H1 (cell line): ENCODE data around the gene ZNF747. TPM values are rescaled to one million over a fixed set of nuclear protein-coding genes. Genes with fewer than 3 reads are reported as not detected.

Source experiments
- CTCF ChIA-PET: fragments of 300-600 bp; sonication (Branson Sonifier 250); formaldehyde crosslinking; loops from one replicate; lab custom pipeline; 2021; ENCODE audit not compliant: partially characterized antibody; lab: Charles Lee
- POLR2A ChIA-PET: fragments of 300-600 bp; sonication (Branson Sonifier 250); formaldehyde crosslinking; loops from one replicate; lab custom pipeline; 2021; ENCODE audit warnings: inconsistent platforms; ENCODE audit not compliant: partially characterized antibody; lab: Charles Lee
- DNase-seq, 2 experiments: peaks; one replicate each; pipeline versions ENCODE4 v3.0.0 to v3.0.0-alpha.2; 2010 to 2022; ENCODE audit warnings: low spot score in 2 of 2, low read depth in 1 of 2, mixed read lengths in 1 of 2
- FAIRE-seq: peaks from 2 replicates; lab custom pipeline; 2011; peaks lifted over from hg19 to GRCh38; lab: Jason Lieb, UNC
- H2AFZ ChIP-seq: 2 replicates; pipeline ENCODE4 v1.8.1; 2012; ENCODE audit warnings: low read length, inconsistent platforms
- H2AK5ac ChIP-seq: 2 replicates; pipeline ENCODE4 v1.6.1; 2013; ENCODE audit warnings: low read depth, low read length
- H2BK120ac ChIP-seq: replicated peaks from 2 replicates; pipeline ENCODE3; 2013; ENCODE audit warnings: low read depth, low read length, inconsistent platforms
- H2BK12ac ChIP-seq: 2 replicates; pipeline ENCODE4 v1.6.1; 2013; ENCODE audit warnings: low read depth, low read length
- H2BK15ac ChIP-seq: 2 replicates; pipeline ENCODE4 v1.6.1; 2013; ENCODE audit warnings: low read length
- H2BK20ac ChIP-seq: 2 replicates; pipeline ENCODE4 v1.6.1; 2013; ENCODE audit warnings: low read length
- H2BK5ac ChIP-seq: 2 replicates; pipeline ENCODE4 v1.6.1; 2013; ENCODE audit warnings: low read depth, low read length
- H3K14ac ChIP-seq: 2 replicates; pipeline ENCODE4 v1.6.1; 2013; ENCODE audit warnings: inconsistent platforms; ENCODE audit not compliant: insufficient read length
- H3K18ac ChIP-seq: 2 replicates; pipeline ENCODE4 v1.6.1; 2013; ENCODE audit warnings: low read length; ENCODE audit errors: extremely low read depth
- H3K23ac ChIP-seq: 2 replicates; pipeline ENCODE4 v1.6.1; 2013; ENCODE audit warnings: inconsistent platforms; ENCODE audit not compliant: insufficient read length
- H3K23me2 ChIP-seq: 2 replicates; pipeline ENCODE4 v1.6.1; 2013; ENCODE audit warnings: low read depth, low read length
- H3K27ac ChIP-seq: 2 replicates; pipeline ENCODE4 v1.6.1; 2011; ENCODE audit warnings: low read depth, low read length, inconsistent platforms
- H3K27me3 ChIP-seq, 4 experiments: replicated peaks in 1 of 4; 1 replicate in 1 of 4; 2 replicates in 3 of 4; pipeline versions ENCODE4 v1.6.1 to v1.8.1; 2011 to 2013; ENCODE audit warnings: low read length in 3 of 4, mild to moderate bottlenecking in 3 of 4, inconsistent platforms in 2 of 4, mixed read lengths in 2 of 4, moderate library complexity in 1 of 4; ENCODE audit not compliant: control insufficient read depth in 3 of 4, insufficient read depth in 3 of 4; ENCODE audit errors: extremely low read depth in 1 of 4
- H3K36me3 ChIP-seq, 4 experiments: 2 replicates each; pipeline versions ENCODE4 v1.6.1 to v1.8.1; 2011 to 2013; ENCODE audit warnings: mild to moderate bottlenecking in 4 of 4, low read length in 3 of 4, moderate library complexity in 2 of 4, control low read depth in 1 of 4, inconsistent platforms in 1 of 4; ENCODE audit not compliant: insufficient read depth in 4 of 4, control insufficient read depth in 2 of 4
- H3K4ac ChIP-seq: replicated peaks from 2 replicates; pipeline ENCODE3; 2013; ENCODE audit warnings: low read length, low read depth, mixed read lengths, inconsistent platforms; ENCODE audit not compliant: insufficient read length
- H3K4me1 ChIP-seq, 4 experiments: replicated peaks in 1 of 4; 1 replicate in 1 of 4; 2 replicates in 3 of 4; pipeline versions ENCODE4 v1.6.1 to v1.8.1; 2011 to 2013; ENCODE audit warnings: low read length in 3 of 4, inconsistent platforms in 2 of 4, mixed read lengths in 1 of 4; ENCODE audit not compliant: insufficient read depth in 4 of 4, control insufficient read depth in 3 of 4
- H3K4me2 ChIP-seq, 2 experiments: 2 replicates each; pipeline versions ENCODE4 v1.6.1 to v1.8.1; 2011 to 2013; ENCODE audit warnings: low read depth in 2 of 2, low read length in 2 of 2, control low read depth in 1 of 2, inconsistent platforms in 1 of 2, mild to moderate bottlenecking in 1 of 2; ENCODE audit not compliant: insufficient read depth in 1 of 2
- H3K4me3 ChIP-seq, 4 experiments: fragments of 200-600, 300-600 bp in 1 of 4; sonication (generic), shearing (Covaris generic), sonication (Bioruptor Twin) in 1 of 4; 2 replicates each; pipeline versions ENCODE4 v1.5.1 to v1.8.1; 2011 to 2016; ENCODE audit warnings: low read length in 4 of 4, low read depth in 3 of 4, control low read depth in 2 of 4, inconsistent platforms in 2 of 4, mild to moderate bottlenecking in 2 of 4, mixed read lengths in 1 of 4, moderate library complexity in 1 of 4; ENCODE audit not compliant: insufficient read depth in 2 of 4; ENCODE audit errors: extremely low read depth in 1 of 4
- H3K56ac ChIP-seq: replicated peaks from 2 replicates; pipeline ENCODE3; 2013; ENCODE audit warnings: low read depth, mild to moderate bottlenecking, mixed read lengths, low read length, inconsistent platforms; ENCODE audit not compliant: insufficient read length
- H3K79me1 ChIP-seq: 2 replicates; pipeline ENCODE4 v1.6.1; 2013; ENCODE audit warnings: low read depth, low read length, control low read depth
- H3K79me2 ChIP-seq, 2 experiments: 2 replicates each; pipeline versions ENCODE4 v1.6.1 to v1.8.1; 2012 to 2013; ENCODE audit warnings: low read length in 2 of 2, mild to moderate bottlenecking in 2 of 2, inconsistent platforms in 1 of 2; ENCODE audit not compliant: insufficient read depth in 2 of 2, control insufficient read depth in 1 of 2
- H3K9ac ChIP-seq, 4 experiments: replicated peaks in 1 of 4; 1 replicate in 1 of 4; 2 replicates in 3 of 4; pipeline versions ENCODE4 v1.6.1 to v1.8.1; 2011 to 2013; ENCODE audit warnings: low read depth in 3 of 4, low read length in 3 of 4, control low read depth in 2 of 4, mild to moderate bottlenecking in 2 of 4, moderate library complexity in 2 of 4, inconsistent platforms in 1 of 4; ENCODE audit errors: extremely low read depth in 1 of 4
- H3K9me3 ChIP-seq, 2 experiments: 2 replicates each; pipeline versions ENCODE4 v1.6.1 to v1.8.1; 2012 to 2013; ENCODE audit warnings: mild to moderate bottlenecking in 2 of 2, moderate library complexity in 2 of 2, control low read depth in 1 of 2, inconsistent platforms in 1 of 2, low read depth in 1 of 2, low read length in 1 of 2, mixed read lengths in 1 of 2; ENCODE audit not compliant: insufficient read depth in 2 of 2
- H4K20me1 ChIP-seq, 2 experiments: replicated peaks in 1 of 2; 2 replicates each; pipeline versions ENCODE3 to v1.8.1; 2011 to 2013; ENCODE audit warnings: inconsistent platforms in 2 of 2, low read length in 2 of 2, mild to moderate bottlenecking in 1 of 2; ENCODE audit not compliant: insufficient read depth in 2 of 2, control insufficient read depth in 1 of 2
- H4K5ac ChIP-seq: 2 replicates; pipeline ENCODE4 v1.6.1; 2013; ENCODE audit warnings: low read length, low read depth, mixed read lengths, inconsistent platforms; ENCODE audit not compliant: insufficient read length
- H4K8ac ChIP-seq: 2 replicates; pipeline ENCODE4 v1.8.0; 2013; ENCODE audit warnings: mild to moderate bottlenecking, moderate library complexity, low read length, inconsistent platforms; ENCODE audit not compliant: insufficient read depth; ENCODE audit errors: extremely low read depth
- H4K91ac ChIP-seq: replicated peaks from 2 replicates; pipeline ENCODE3; 2013; ENCODE audit warnings: low read length, mixed read lengths, inconsistent platforms; ENCODE audit not compliant: insufficient read length
- BRCA1 ChIP-seq: IDR thresholded peaks from 2 replicates; pipeline ENCODE4 v1.6.1; 2012; ENCODE audit warnings: low read depth, low read length, improper control_type of control experiment
- CBX8 ChIP-seq: fragments of 300-800, 300-1000 bp; sonication (generic); IDR thresholded peaks from 2 replicates; pipeline ENCODE4 v1.7.1; 2016; ENCODE audit warnings: low read depth, low read length, borderline replicate concordance
- CEBPB ChIP-seq: IDR thresholded peaks from 2 replicates; pipeline ENCODE4 v1.6.1; 2012; ENCODE audit warnings: low read depth, low read length
- E2F6 ChIP-seq: IDR thresholded peaks from 2 replicates; pipeline ENCODE4 v1.6.1; 2012; ENCODE audit warnings: inconsistent platforms
- EP300 ChIP-seq, 2 experiments: IDR thresholded peaks; 1 replicate in 1 of 2; 2 replicates in 1 of 2; pipeline ENCODE4 v1.6.1; 2011 to 2012; ENCODE audit warnings: low read depth in 2 of 2, low read length in 2 of 2, mild to moderate bottlenecking in 2 of 2, borderline replicate concordance in 1 of 2, inconsistent platforms in 1 of 2, moderate library complexity in 1 of 2
- POLR2A ChIP-seq, 2 experiments: IDR thresholded peaks; 1 replicate in 1 of 2; 2 replicates in 1 of 2; pipeline ENCODE4 v1.6.1; 2011; ENCODE audit warnings: low read depth in 2 of 2, low read length in 2 of 2, mild to moderate bottlenecking in 2 of 2; ENCODE audit errors: control extremely low read depth in 1 of 2
- POLR2AphosphoS5 ChIP-seq: IDR thresholded peaks from 2 replicates; pipeline ENCODE4 v1.6.1; 2011; ENCODE audit warnings: low read depth, low read length
- RBBP5 ChIP-seq: IDR thresholded peaks from 2 replicates; pipeline ENCODE4 v1.7.1; 2012; ENCODE audit warnings: low read depth, mild to moderate bottlenecking, inconsistent platforms, low read length, moderate library complexity, borderline replicate concordance
- SAP30 ChIP-seq: fragments of 300-600 bp; sonication (generic); IDR thresholded peaks from 2 replicates; pipeline ENCODE4 v1.7.1; 2012; ENCODE audit warnings: low read length, moderate library complexity, mild to moderate bottlenecking, inconsistent platforms; ENCODE audit not compliant: insufficient read depth, insufficient replicate concordance
- YY1 ChIP-seq: IDR thresholded peaks from 2 replicates; pipeline ENCODE4 v1.6.1; 2011; ENCODE audit warnings: low read depth, mild to moderate bottlenecking, low read length
- WGBS, 2 experiments: shearing (Covaris generic) in 1 of 2; methylation state at CpG; one replicate each; pipeline versions ENCODE4 v1.1.6 to v1.1.7; 2013 to 2015; ENCODE audit warnings: low lambda C conversion rate in 2 of 2, mixed read lengths in 2 of 2, inconsistent platforms in 1 of 2, low coverage in 1 of 2, missing lambda C conversion rate in 1 of 2; ENCODE audit not compliant: insufficient replicate concordance in 2 of 2, insufficient coverage in 1 of 2, insufficient read length in 1 of 2; ENCODE audit errors: extremely low coverage in 1 of 2, missing lambda C conversion rate in 1 of 2; 5-methylcytosine and 5-hydroxymethylcytosine counted together
- polyA plus RNA-seq, 7 experiments: library from polyadenylated mRNA; depleted of rRNA in 3 of 7; stranded (reverse) in 5 of 7; unstranded in 2 of 7; fragments of >200 nt in 5 of 7; fragments of 200-250 nt in 2 of 7; gene quantifications; 1 replicate in 5 of 7; 2 replicates in 1 of 7; 4 replicates in 1 of 7; pipeline versions ENCODE4 v1.2.1 to v1.2.3, GENCODE V29; 2011 to 2013; ENCODE audit warnings: missing spikeins in 2 of 7, mixed read lengths in 2 of 7
- total RNA-seq: library from RNA; stranded (reverse); fragmentation: NEBNext Ultra II Directional; extraction: Animal tissue kit (Norgen Biotek cat#: 25700); gene quantifications from 2 replicates; pipeline ENCODE4 v1.2.1, GENCODE V29; 2021

The ZNF747 gene
- total and polyA plus RNA-seq, 2 of the 8 experiments (the other 6 are each of a cell fraction or from before 2014, with no cell fraction given) = 9.9 to 10.3 TPM

GRCh38 chr16:30558789-30559377 lies 24.2 kb upstream of the ZNF747 start:
- H3K9me3 ChIP-seq = no peaks in the 10 kb centered on the region
- H3K4me2 ChIP-seq = peak overlapping the region; percentile 44 to 48
- peak overlapping the region in 3 of 4 experiments; percentile 25 to 46 (median 42); a peak in 5 of 7 replicates for H3K9ac ChIP-seq
- peak overlapping the region in 2 of 4 experiments; percentile 14 to 78; a peak in 3 of 8 replicates for H3K4me3 ChIP-seq
- no peak overlapping the region for H3K14ac ChIP-seq
- H3K79me2 ChIP-seq = no peaks in the 10 kb centered on the region
- H4K8ac ChIP-seq = peak overlapping the region; percentile 63; the same call in 1 of the 2 replicates
- H4K91ac ChIP-seq = no peak overlapping the region
- ChIA-PET POLR2A (interaction anchor here (0.8 to 8.4 kb wide), 17 partner anchors 9 to 141 kb away, joined by 3 to 121 read pairs (median 7); partner anchors contain the start of genes PRR14, ZNF688, ZNF689 and ZNF747), CTCF (interaction anchor here (0.8 to 3.1 kb wide), 11 partner anchors 13 to 129 kb away, joined by 3 to 23 read pairs (median 4); partner anchors contain the start of genes DCTPP1, ZNF688, ZNF747 and ZNF785)
- H3K23me2 ChIP-seq = peaks cover 7% of the 10 kb centered on the region; the same call in 1 of the 2 replicates
- H2BK5ac ChIP-seq = peak overlapping the region; percentile 55; the same call in 1 of the 2 replicates
- no peak overlapping the region for H3K23ac ChIP-seq
- H2AFZ ChIP-seq = peak overlapping the region; percentile 12; the same call in 1 of the 2 replicates
- no peak overlapping the region for H3K56ac ChIP-seq
- no peaks in the 10 kb centered on the region for H3K79me1 ChIP-seq
- H4K20me1 ChIP-seq = peaks cover 0 to 4% of the 10 kb centered on the region in 2 experiments
- DNase-seq (no peak), FAIRE-seq (no peak)
- H2BK20ac ChIP-seq = no peak overlapping the region
- H3K27me3 ChIP-seq = peaks cover 0 to 3% (median 1%) of the 10 kb centered on the region in 4 experiments; a peak in 1 of 7 replicates
- 85% methylated on average over 21 of the region's 21 CpGs; no CpG with 5 or more reads in 1 of the 2 experiments for WGBS, 2 experiments
- H2BK15ac ChIP-seq = peak overlapping the region; percentile 7; the same call in 1 of the 2 replicates
- peak overlapping the region; percentile 67 for H3K18ac ChIP-seq
- H4K5ac ChIP-seq = peak overlapping the region; percentile 90
- peaks cover 3 to 8% (median 5%) of the 10 kb centered on the region in 4 experiments; a peak in 4 of 8 replicates for H3K36me3 ChIP-seq
- peak overlapping the region; percentile 28 for H2BK12ac ChIP-seq
- H3K4me1 ChIP-seq = peaks cover 0 to 5% (median 2%) of the 10 kb centered on the region in 4 experiments; a peak in 2 of 7 replicates
- H3K27ac ChIP-seq = peak overlapping the region; percentile 47; the same call in 1 of the 2 replicates
- H3K4ac ChIP-seq = peak overlapping the region; percentile 22
- H2AK5ac ChIP-seq = no peak overlapping the region
- H2BK120ac ChIP-seq = no peak overlapping the region
- TF ChIP-seq EP300 (IDR thresholded peaks at IDR 0.05; ENCODE audit: borderline replicate concordance in 1 of 2, low read depth in 2 of 2, low read length in 2 of 2) (no peak), BRCA1 (no peak), CBX8 (no peak), YY1 (no peak), RBBP5 (no peak), CEBPB (no peak), POLR2AphosphoS5 (no peak), E2F6 (no peak), SAP30 (no peak), POLR2A (IDR thresholded peaks at IDR 0.05; ENCODE audit: control extremely low read depth in 1 of 2, low read depth in 2 of 2, low read length in 2 of 2) (no peak)
